GM19351 (cell line): ENCODE measurements around the gene DST.

Source experiments
- ATAC-seq: cut with Tn5 transposase; IDR thresholded peaks from one replicate; pipeline ENCODE4 v1.9.1; 2021; ENCODE audit warnings: mild to moderate bottlenecking, moderate library complexity; ENCODE audit not compliant: unreplicated experiment

DST gene

GRCh38 chr6:56625356-56625755 lies 17.3 kb downstream of the DST start:
- no peak for ATAC-seq

- no peak for ATAC-seq
Measured at GRCh38 chr6:56624728-56625069, 18.0 kb downstream of the DST start.

- no peak for ATAC-seq
Measured at GRCh38 chr6:56624046-56624727, 18.5 kb downstream of the DST start.

- ATAC-seq, result no peak
Measured at GRCh38 chr6:56620229-56620868, 22.3 kb downstream of the DST start.

GRCh38 chr6:56618050-56618449 lies 24.6 kb downstream of the DST start:
- ATAC-seq, result no peak

GRCh38 chr6:56616967-56617366 lies 25.7 kb downstream of the DST start:
- ATAC-seq, result no peak

GRCh38 chr6:56613247-56613851 lies 29.3 kb downstream of the DST start:
- ATAC-seq, result no peak

- ATAC-seq, result no peak
Measured at GRCh38 chr6:56608332-56608731, 34.4 kb downstream of the DST start.

GRCh38 chr6:56607111-56607752 lies 35.5 kb downstream of the DST start:
- no peak for ATAC-seq

GRCh38 chr6:56605435-56605834 lies 37.3 kb downstream of the DST start:
- ATAC-seq, result no peak

- ATAC-seq, result no peak
Measured at GRCh38 chr6:56604186-56604585, 38.5 kb downstream of the DST start.

- no peak for ATAC-seq
Measured at GRCh38 chr6:56601390-56601789, 41.3 kb downstream of the DST start.

- ATAC-seq, result peak; percentile 31
Measured at GRCh38 chr6:56595490-56596122, 47.1 kb downstream of the DST start.

GRCh38 chr6:56594699-56595098 lies 48.0 kb downstream of the DST start:
- no peak for ATAC-seq

- peak; percentile 88 for ATAC-seq
Measured at GRCh38 chr6:56593801-56594318, 48.8 kb downstream of the DST start.

GRCh38 chr6:56582236-56582635 lies 60.5 kb downstream of the DST start:
- ATAC-seq, result no peak

GRCh38 chr6:56581296-56581925 lies 61.3 kb downstream of the DST start:
- no peak for ATAC-seq

GRCh38 chr6:56580271-56580670 lies 62.4 kb downstream of the DST start:
- no peak for ATAC-seq

- no peak for ATAC-seq
Measured at GRCh38 chr6:56579155-56579851, 63.4 kb downstream of the DST start.

- ATAC-seq, result no peak
Measured at GRCh38 chr6:56575736-56576135, 67.0 kb downstream of the DST start.
